GM23248 (cell line): ENCODE measurements around the gene TRPC4AP.

ENCODE experiments used
- EZH2 ChIP-seq: fragments of 200-600 bp; sonication (generic); IDR thresholded peaks from 2 replicates; pipeline ENCODE4 v1.6.1; 2018; ENCODE audit warnings: antibody characterized with exemption, mild to moderate bottlenecking; ENCODE audit not compliant: insufficient read depth, poor library complexity, severe bottlenecking
- EZH2phosphoT487 ChIP-seq: fragments of 200-600 bp; sonication (generic); IDR thresholded peaks from 2 replicates; pipeline ENCODE4 v1.6.1; 2018; ENCODE audit warnings: antibody characterized with exemption, moderate library complexity, mild to moderate bottlenecking, low read depth; ENCODE audit not compliant: insufficient read depth

DNA sequence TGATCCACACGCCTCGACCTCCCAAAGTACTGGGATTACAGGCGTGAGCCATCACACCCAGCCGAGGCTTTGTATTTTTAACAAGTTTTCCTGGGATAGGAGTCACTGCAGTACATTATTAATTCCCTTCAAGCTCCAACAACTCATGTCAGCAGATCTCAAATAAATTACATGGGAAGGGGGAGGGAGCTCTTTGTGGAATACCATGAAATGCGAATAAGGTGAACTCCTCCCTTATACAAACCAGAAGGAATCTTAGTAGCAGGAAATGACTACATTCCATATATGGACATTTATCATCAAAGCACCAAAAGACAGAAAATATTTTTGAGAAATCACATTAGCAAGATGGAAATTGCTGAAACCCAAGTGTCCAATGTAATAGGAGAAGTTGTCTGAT, 139.9 kb downstream of the TRPC4AP start:
- TF ChIP-seq EZH2phosphoT487 (no peak), EZH2 (no peak)
